Measurements from ENCODE around the gene IHH.

DNA sequence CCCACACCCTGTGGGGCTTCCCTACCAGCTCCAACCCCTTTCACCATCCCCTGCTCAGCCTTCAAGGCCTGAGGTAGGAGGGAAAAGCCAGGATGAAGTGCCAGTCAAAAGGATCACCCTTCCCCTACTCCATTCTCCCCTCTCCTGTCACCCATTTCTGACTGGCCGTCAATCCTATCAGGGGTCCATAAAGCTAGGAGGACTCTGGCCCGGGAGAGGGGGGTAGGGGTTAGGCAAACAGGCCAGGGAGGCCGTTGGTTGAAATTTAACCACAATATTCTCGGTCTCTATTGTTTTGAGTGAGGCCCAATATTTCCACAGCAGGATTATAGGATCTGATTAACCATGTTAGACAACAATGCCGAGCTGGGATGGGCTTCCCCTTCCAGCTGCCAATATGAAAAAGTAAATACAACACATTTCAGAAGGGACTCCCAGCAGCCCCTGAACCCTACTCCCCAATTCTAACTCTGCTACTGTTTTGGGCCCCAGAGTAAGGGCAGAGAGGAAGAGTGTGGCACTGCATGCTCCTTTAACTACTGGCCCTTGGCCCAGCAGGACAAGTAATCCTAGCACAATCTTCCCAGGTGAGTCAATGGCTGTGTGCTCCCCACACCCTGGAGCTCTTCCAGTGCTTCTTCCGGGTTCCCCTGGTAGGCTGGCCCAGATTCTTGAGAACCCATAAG lies 10.6 kb upstream of the IHH start:
- TF ChIP-seq, protein P1, sequence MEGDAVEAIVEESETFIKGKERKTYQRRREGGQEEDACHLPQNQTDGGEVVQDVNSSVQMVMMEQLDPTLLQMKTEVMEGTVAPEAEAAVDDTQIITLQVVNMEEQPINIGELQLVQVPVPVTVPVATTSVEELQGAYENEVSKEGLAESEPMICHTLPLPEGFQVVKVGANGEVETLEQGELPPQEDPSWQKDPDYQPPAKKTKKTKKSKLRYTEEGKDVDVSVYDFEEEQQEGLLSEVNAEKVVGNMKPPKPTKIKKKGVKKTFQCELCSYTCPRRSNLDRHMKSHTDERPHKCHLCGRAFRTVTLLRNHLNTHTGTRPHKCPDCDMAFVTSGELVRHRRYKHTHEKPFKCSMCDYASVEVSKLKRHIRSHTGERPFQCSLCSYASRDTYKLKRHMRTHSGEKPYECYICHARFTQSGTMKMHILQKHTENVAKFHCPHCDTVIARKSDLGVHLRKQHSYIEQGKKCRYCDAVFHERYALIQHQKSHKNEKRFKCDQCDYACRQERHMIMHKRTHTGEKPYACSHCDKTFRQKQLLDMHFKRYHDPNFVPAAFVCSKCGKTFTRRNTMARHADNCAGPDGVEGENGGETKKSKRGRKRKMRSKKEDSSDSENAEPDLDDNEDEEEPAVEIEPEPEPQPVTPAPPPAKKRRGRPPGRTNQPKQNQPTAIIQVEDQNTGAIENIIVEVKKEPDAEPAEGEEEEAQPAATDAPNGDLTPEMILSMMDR (IDR thresholded peaks at IDR 0.05): no peak
- no peak for TF ChIP-seq ZFX (IDR thresholded peaks at IDR 0.05; ENCODE audit: borderline replicate concordance)

Measured in 22Rv1 (cell line).